K562 (cell line): ENCODE data around the gene TIMP3. TPM values are rescaled to one million over a fixed set of nuclear protein-coding genes. Genes with fewer than 3 reads are reported as not detected.

Source experiments
- CCNT2 ChIP-seq: IDR thresholded peaks from 2 replicates; pipeline ENCODE4 v1.6.1; 2011; ENCODE audit warnings: borderline replicate concordance, low read depth, mild to moderate bottlenecking, moderate library complexity, mixed read lengths, low read length; ENCODE audit not compliant: insufficient read length; ENCODE audit errors: extremely low read depth
- FOXK1 ChIP-seq: sonication (generic); formaldehyde crosslinking; IDR thresholded peaks from 2 replicates; pipeline ENCODE4 v1.8.0; 2022; ENCODE audit warnings: missing genetic modification reagents, mild to moderate bottlenecking, borderline replicate concordance
- HSF4 ChIP-seq: fragments of 250-450 bp; sonication (Bioruptor Pico); IDR thresholded peaks from 2 replicates; pipeline ENCODE4 v2.1.2; 2022; ENCODE audit warnings: mild to moderate bottlenecking, moderate library complexity, borderline replicate concordance
- SREBF1 ChIP-seq: fragments of 150-350 bp; IDR thresholded peaks from 2 replicates; pipeline ENCODE4 v1.6.1; 2014; ENCODE audit warnings: antibody characterized with exemption, low read depth, low read length, borderline replicate concordance
- ZFP36 ChIP-seq: fragments of 150-350 bp; IDR thresholded peaks from 2 replicates; pipeline ENCODE4 v1.6.1; 2018; ENCODE audit warnings: low read length, low read depth; ENCODE audit not compliant: partially characterized antibody
- ZNF354B ChIP-seq: fragments of 250-450 bp; sonication (Bioruptor Pico); IDR thresholded peaks from 2 replicates; pipeline ENCODE4 v1.4.0; 2020
- ZNF717 ChIP-seq: fragments of 250-450 bp; sonication (Bioruptor Pico); IDR thresholded peaks from 2 replicates; pipeline ENCODE4 v1.5.0; 2021
- polyA plus RNA-seq, 8 experiments: library from polyadenylated mRNA; depleted of rRNA in 4 of 8; stranded (reverse) in 5 of 8; unstranded in 3 of 8; fragments of >200 nt; fragmentation: Nextera tagmentation in 2 of 8; fragmentation: Illumina TruSeq in 1 of 8; extraction: Ambion mirVana in 2 of 8; extraction: Trizol in 1 of 8; gene quantifications; 2 replicates each; pipeline versions ENCODE4 v1.2.1 to v1.2.3, GENCODE V29; 2011 to 2014; ENCODE audit warnings: inconsistent platforms in 1 of 8, missing spikeins in 1 of 8
- total RNA-seq, 7 experiments: library from RNA; depleted of rRNA in 6 of 7; stranded (reverse); fragments of >200 nt in 6 of 7; fragmentation: Illumina TruSeq in 2 of 7; extraction: Trizol in 2 of 7; gene quantifications; 2 replicates each; pipeline versions ENCODE4 v1.2.1 to v1.2.3, GENCODE V29; 2011 to 2021; ENCODE audit warnings: low replicate concordance in 1 of 7
- TF ChIP-seq, protein P1 (sequence below): fragments of 450-650 bp; IDR thresholded peaks from 2 replicates; pipeline ENCODE4 v1.6.1; 2016; ENCODE audit warnings: low read depth, mild to moderate bottlenecking, moderate library complexity
- TF ChIP-seq, protein P2 (sequence below): fragments of 250-450 bp; sonication (Bioruptor Pico); IDR thresholded peaks from 2 replicates; pipeline ENCODE4 v1.4.0; 2020; ENCODE audit warnings: mild to moderate bottlenecking
- TF ChIP-seq, protein P3 (sequence below): fragments of 450-650 bp; formaldehyde crosslinking; IDR thresholded peaks from 2 replicates; pipeline ENCODE4 v1.4.0; 2020; ENCODE audit warnings: mild to moderate bottlenecking, moderate library complexity

Gene TIMP3
- total and polyA plus RNA-seq, 9 of the 15 experiments (the other 6 are each of a cell fraction or from before 2014, with no cell fraction given) = 0.07 to 0.73 (median 0.18) TPM

DNA sequence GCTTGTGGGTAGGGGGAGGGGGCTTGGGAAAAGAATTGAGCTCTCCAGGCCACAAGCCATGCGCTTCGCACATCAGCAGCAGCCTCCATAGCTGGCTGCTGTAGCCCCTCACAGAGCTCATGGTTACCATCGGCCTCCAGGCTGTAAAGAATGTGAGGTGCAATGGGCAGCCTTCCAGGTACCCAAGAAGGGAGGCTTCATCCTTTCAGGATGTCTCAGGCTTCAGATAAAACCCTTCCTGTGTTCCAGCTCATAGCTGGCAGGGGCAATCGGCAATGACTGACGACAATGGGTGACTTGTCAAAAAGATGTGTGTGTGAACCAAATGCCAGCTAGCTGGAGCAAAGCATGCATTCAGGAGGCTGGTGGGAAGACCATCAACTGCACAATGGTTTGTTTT, 102.0 kb downstream of the TIMP3 start (continued):
- no peak for TF ChIP-seq HSF4 (CRISPR knock-in tag)
- TF ChIP-seq FOXK1 = no peak
- TF ChIP-seq ZNF354B (CRISPR knock-in tag) = no peak
- TF ChIP-seq SREBF1 = no peak
- no peak for TF ChIP-seq ZFP36
- TF ChIP-seq CCNT2 = no peak
- TF ChIP-seq, protein P1, sequence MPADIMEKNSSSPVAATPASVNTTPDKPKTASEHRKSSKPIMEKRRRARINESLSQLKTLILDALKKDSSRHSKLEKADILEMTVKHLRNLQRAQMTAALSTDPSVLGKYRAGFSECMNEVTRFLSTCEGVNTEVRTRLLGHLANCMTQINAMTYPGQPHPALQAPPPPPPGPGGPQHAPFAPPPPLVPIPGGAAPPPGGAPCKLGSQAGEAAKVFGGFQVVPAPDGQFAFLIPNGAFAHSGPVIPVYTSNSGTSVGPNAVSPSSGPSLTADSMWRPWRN = no peak
- TF ChIP-seq, protein P2, sequence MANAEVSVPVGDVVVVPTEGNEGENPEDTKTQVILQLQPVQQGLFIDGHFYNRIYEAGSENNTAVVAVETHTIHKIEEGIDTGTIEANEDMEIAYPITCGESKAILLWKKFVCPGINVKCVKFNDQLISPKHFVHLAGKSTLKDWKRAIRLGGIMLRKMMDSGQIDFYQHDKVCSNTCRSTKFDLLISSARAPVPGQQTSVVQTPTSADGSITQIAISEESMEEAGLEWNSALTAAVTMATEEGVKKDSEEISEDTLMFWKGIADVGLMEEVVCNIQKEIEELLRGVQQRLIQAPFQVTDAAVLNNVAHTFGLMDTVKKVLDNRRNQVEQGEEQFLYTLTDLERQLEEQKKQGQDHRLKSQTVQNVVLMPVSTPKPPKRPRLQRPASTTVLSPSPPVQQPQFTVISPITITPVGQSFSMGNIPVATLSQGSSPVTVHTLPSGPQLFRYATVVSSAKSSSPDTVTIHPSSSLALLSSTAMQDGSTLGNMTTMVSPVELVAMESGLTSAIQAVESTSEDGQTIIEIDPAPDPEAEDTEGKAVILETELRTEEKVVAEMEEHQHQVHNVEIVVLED (CRISPR knock-in tag) = no peak
- TF ChIP-seq ZNF717 (CRISPR knock-in tag) = no peak
- TF ChIP-seq, protein P3, sequence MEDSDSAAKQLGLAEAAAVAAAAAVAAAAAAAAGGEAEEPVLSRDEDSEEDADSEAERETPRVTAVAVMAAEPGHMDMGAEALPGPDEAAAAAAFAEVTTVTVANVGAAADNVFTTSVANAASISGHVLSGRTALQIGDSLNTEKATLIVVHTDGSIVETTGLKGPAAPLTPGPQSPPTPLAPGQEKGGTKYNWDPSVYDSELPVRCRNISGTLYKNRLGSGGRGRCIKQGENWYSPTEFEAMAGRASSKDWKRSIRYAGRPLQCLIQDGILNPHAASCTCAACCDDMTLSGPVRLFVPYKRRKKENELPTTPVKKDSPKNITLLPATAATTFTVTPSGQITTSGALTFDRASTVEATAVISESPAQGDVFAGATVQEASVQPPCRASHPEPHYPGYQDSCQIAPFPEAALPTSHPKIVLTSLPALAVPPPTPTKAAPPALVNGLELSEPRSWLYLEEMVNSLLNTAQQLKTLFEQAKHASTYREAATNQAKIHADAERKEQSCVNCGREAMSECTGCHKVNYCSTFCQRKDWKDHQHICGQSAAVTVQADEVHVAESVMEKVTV (CRISPR knock-in tag) = no peak
